Coronary artery (tissue), 2 donors: ENCODE measurements around the gene NOXA1.

Source experiments
- DNase-seq: peaks from one replicate; pipeline ENCODE4 v3.0.0-alpha.2; 2017; ENCODE audit warnings: low spot score
- H3K27ac ChIP-seq, 2 donors: fragments of 200-600 bp; sonication (generic); one replicate each; pipeline ENCODE4 v1.5.1; 2016 to 2019
- H3K4me3 ChIP-seq: fragments of 200-600 bp; sonication (generic); 2 replicates; pipeline ENCODE4 v1.5.1; 2016; ENCODE audit warnings: mild to moderate bottlenecking, moderate library complexity
- CTCF ChIP-seq: fragments of 200-600 bp; sonication (generic); IDR thresholded peaks from one replicate; pipeline ENCODE4 v1.5.1; 2019; ENCODE audit warnings: antibody characterized with exemption

NOXA1 gene

GRCh38 chr9:137389428-137389746 is 33.8 kb upstream of the NOXA1 start:
- Histone ChIP-seq H3K27ac (no peak overlapping the region), H3K4me3 (no peak overlapping the region)
- DNase-seq, result no peak
- no peak for TF ChIP-seq CTCF

- no peak overlapping the region for H3K4me3 ChIP-seq
- H3K27ac ChIP-seq, result peak overlapping the region in 1 of 2 donors; percentile 71
- DNase-seq, result no peak
- no peak for TF ChIP-seq CTCF
Measured at GRCh38 chr9:137390553-137391410, 32.4 kb upstream of the NOXA1 start.

- no peak for DNase-seq
- TF ChIP-seq CTCF, result no peak
- Histone ChIP-seq H3K27ac (peak overlapping the region in 1 of 2 donors; percentile 71), H3K4me3 (no peak overlapping the region)
Measured at GRCh38 chr9:137391411-137391754, 31.8 kb upstream of the NOXA1 start.

DNA sequence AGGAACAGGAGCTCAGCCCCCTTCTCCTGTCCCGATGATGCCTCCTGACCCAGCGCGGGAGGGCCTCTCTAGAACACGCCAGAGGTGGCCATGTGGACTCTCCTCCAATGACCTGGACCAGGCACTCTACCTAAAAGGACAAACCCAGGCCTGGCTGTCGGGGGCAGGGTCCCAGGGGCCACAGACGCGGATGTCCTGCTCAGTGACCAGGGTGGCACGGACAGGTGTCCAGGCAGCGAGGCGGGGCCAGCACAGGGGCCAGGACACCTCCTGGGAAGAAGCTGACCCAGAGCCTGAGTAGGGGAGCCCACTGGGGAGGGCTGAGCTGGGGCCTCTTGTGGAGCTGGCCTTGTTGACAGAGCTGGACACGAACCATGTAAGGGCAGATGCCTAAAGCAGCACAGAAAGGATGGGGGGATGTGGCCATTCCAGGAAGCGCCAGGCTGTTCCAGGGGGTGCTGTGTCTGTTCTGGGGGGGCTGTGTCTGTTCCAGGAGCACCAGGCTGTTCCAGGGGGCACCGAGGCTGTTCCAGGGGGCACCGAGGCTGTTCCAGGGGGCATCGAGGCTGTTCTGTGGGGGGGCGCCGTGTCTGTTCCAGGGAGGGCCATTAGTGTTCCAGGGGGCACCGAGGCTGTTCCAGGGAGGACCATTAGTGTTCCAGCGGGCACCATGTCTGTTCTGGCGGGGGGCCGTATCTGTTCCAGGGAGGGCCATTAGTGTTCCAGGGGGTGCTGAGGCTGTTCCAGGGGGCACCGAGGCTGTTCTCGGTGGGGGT is 30.8 kb upstream of the NOXA1 start:
- H3K27ac ChIP-seq, result no peak overlapping the region
- TF ChIP-seq CTCF, result no peak
- no peak overlapping the region for H3K4me3 ChIP-seq
- DNase-seq, result no peak

DNA sequence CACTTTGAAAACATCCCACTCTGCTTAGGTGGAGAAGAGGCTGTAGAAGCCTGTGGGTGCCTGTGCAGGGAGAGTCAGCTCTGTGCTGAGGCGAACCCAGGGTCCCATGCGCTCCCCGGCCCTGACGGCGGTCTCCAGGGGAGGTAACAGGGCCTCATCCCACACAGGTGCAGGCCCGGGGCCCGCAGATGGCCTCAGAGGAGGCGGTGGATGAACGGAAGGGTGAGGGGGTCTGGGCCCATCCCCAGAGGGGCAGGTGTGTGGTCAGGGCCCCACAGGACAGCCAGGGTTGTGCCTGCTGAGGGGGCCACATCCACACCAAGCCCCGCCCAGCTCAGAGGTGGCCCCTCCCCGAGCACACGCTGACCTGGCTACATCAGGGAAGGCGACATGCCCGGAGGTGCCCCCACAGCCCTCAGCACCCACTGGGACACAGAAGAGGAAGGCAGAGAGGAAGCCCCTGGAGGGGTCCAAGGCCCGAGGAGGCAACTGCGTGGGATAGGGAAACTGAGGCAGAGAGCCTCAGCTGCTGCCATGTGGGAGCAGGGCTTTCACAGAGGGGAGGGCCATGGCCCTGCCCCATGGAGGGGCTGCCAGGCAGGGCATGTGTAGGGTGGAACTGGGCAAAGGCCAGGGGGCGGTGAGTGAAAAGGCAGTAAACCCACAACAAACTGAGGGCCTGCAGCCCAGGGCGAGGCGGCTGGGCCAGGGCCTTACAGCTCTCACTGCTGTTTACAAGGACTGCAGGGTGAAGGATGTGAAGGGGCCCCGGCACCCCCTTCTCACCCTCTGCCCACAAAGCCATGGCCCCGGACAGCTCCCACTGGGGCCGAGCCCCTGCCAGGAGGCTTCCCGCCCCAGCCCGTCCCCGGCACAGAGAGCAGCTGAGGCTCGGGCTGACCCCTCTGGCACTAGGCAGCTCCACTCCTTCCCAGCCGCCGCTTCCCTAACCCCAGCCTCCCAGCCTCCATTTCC is 29.7 kb upstream of the NOXA1 start:
- TF ChIP-seq CTCF, result no peak
- Histone ChIP-seq H3K4me3 (no peak overlapping the region), H3K27ac (no peak overlapping the region)
- no peak for DNase-seq

DNA sequence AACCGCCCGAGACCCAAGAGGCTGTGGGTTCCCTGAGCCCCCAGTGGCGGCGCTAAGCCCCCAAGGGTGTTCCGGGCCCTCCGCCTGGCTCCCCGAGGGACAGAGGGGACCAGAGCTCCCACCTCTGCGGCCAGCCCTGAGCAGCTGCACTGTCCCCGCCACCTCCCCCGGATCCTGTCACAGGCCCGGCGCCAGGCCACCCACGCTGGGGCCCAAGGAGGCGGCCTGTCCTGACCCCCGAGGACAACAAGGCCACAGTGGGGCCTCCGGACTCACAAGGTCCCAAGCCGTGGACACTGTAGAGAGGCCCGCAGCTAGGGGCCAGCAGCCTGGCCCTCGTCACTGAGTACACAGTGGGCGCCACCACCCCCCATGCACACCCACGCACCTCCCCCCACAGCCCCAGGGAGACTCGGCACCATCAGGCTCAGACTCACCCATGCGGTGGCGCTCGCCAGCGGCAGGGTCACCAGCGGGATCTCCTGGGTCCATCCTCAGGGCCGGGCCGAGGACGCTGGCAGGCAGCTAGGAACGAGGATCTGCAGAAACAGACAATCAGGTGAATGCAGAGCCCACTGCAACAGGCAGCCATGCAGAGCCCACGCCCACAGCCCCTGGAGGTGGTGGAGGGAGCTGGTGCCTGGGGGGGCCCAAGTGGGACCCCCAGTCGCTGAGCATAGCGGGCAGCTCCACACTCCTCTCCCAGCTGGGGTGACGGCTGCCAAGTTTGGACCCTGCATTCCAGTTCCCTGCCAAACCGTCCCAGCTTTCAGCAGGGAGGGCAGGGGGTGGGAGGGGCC is 28.1 kb upstream of the NOXA1 start:
- Histone ChIP-seq H3K27ac (no peak overlapping the region), H3K4me3 (no peak overlapping the region)
- no peak for DNase-seq
- no peak for TF ChIP-seq CTCF
